HUES48 (cell line): ENCODE results near the gene CYSTM1.

Source experiments
- H3K27ac ChIP-seq: one replicate; pipeline ENCODE4 v1.7.0; 2013; ENCODE audit warnings: low read depth, low read length, inconsistent platforms
- H3K27me3 ChIP-seq: 2 replicates; pipeline ENCODE4 v1.6.1; 2013; ENCODE audit warnings: mild to moderate bottlenecking, low read length; ENCODE audit not compliant: control insufficient read depth, insufficient read depth
- H3K36me3 ChIP-seq: 2 replicates; pipeline ENCODE4 v1.6.1; 2013; ENCODE audit warnings: low read length; ENCODE audit not compliant: control insufficient read depth, insufficient read depth
- H3K4me1 ChIP-seq: 2 replicates; pipeline ENCODE4 v1.6.1; 2013; ENCODE audit warnings: mild to moderate bottlenecking, low read length; ENCODE audit not compliant: control insufficient read depth, insufficient read depth
- H3K4me3 ChIP-seq: 2 replicates; pipeline ENCODE4 v1.5.1; 2013; ENCODE audit warnings: mild to moderate bottlenecking, low read depth, low read length
- H3K9ac ChIP-seq: 2 replicates; pipeline ENCODE4 v1.6.1; 2013; ENCODE audit warnings: mild to moderate bottlenecking, low read depth, low read length, moderate library complexity
- H3K9me3 ChIP-seq: 2 replicates; pipeline ENCODE4 v1.6.1; 2013; ENCODE audit warnings: low read length; ENCODE audit not compliant: control insufficient read depth, insufficient read depth

CYSTM1 gene

DNA sequence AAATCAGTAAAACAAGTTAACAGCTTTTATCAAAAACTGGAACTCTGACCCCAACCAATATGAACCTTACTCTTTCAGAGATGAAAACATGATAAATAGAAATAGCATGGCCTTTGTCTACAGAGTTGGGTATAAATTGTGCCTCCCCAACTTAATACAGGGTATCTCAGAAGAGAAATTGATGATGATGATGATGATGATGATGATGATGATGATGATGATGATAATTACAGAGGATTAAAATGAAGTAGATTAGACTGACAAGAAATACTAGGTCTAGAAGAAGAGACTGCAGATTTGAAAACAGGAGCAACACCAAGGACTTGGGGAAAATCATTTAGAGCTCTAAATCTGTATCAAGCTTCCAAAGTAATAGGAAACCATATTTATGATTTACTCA is 100.8 kb downstream of the CYSTM1 start:
- Histone ChIP-seq H3K36me3 (peaks cover 18% of the 10 kb centered on the region; the same call in 1 of the 2 replicates), H3K27ac (no peak overlapping the region), H3K9me3 (no peaks in the 10 kb centered on the region), H3K27me3 (no peaks in the 10 kb centered on the region), H3K4me3 (no peak overlapping the region), H3K4me1 (no peaks in the 10 kb centered on the region), H3K9ac (no peak overlapping the region)

GRCh38 chr5:140282266-140282665 is 107.3 kb downstream of the CYSTM1 start:
- H3K36me3 ChIP-seq = peaks cover 15% of the 10 kb centered on the region; the same call in 1 of the 2 replicates
- H3K4me3 ChIP-seq = no peak overlapping the region
- no peak overlapping the region for H3K9ac ChIP-seq
- no peaks in the 10 kb centered on the region for H3K9me3 ChIP-seq
- no peaks in the 10 kb centered on the region for H3K27me3 ChIP-seq
- no peak overlapping the region for H3K27ac ChIP-seq
- no peaks in the 10 kb centered on the region for H3K4me1 ChIP-seq

DNA sequence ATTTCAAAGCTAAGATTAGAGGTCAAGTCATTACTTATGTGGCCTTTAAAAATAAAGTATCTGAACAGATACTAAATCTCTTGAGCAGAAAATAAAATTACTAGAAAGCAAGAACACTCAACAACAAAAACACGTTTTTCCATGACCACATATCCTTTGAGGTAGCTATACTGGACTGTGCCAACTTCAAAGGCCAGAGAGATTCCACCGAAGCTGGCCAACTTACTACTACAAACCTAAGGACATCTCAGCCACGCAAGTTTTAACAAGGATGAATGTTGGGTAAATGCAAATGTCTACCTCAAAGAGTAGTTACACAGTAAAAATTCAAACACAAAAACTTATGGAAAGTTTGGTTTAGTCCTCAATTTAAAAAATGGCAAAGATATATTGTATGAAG is 109.0 kb downstream of the CYSTM1 start:
- Histone ChIP-seq H3K4me3 (no peak overlapping the region), H3K9ac (no peak overlapping the region), H3K27ac (no peak overlapping the region), H3K27me3 (no peaks in the 10 kb centered on the region), H3K4me1 (no peaks in the 10 kb centered on the region), H3K36me3 (peaks cover 12% of the 10 kb centered on the region; the same call in 1 of the 2 replicates), H3K9me3 (no peaks in the 10 kb centered on the region)

DNA sequence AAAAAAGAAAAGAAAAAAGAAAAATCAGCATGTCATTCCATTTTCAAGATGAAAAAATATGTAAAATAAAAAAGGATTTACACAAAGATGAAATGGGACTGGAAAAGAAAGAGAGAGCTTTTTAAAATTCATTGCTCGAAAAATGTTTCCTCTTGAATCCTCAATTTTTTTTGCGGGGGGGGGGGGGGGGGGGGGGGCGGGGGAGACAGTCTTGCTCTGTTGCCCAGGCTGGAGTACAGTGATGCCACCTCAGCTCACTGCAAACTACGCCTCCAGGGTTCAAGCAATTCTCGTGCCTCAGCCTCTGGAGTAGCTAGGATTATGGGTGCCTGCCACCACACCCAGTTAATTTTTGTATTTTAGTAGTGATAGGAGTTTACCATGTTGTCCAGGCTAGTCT is 111.4 kb downstream of the CYSTM1 start:
- Histone ChIP-seq H3K27me3 (no peaks in the 10 kb centered on the region), H3K9ac (no peak overlapping the region), H3K4me3 (no peak overlapping the region), H3K4me1 (no peaks in the 10 kb centered on the region), H3K9me3 (no peaks in the 10 kb centered on the region), H3K27ac (no peak overlapping the region), H3K36me3 (no peaks in the 10 kb centered on the region)

GRCh38 chr5:140287801-140288521 is 113.0 kb downstream of the CYSTM1 start:
- H3K9me3 ChIP-seq = no peaks in the 10 kb centered on the region
- H3K4me1 ChIP-seq = peaks cover under 1% of the 10 kb centered on the region; the same call in 1 of the 2 replicates
- no peaks in the 10 kb centered on the region for H3K36me3 ChIP-seq
- no peak overlapping the region for H3K27ac ChIP-seq
- no peak overlapping the region for H3K9ac ChIP-seq
- no peak overlapping the region for H3K4me3 ChIP-seq
- H3K27me3 ChIP-seq = no peaks in the 10 kb centered on the region

DNA sequence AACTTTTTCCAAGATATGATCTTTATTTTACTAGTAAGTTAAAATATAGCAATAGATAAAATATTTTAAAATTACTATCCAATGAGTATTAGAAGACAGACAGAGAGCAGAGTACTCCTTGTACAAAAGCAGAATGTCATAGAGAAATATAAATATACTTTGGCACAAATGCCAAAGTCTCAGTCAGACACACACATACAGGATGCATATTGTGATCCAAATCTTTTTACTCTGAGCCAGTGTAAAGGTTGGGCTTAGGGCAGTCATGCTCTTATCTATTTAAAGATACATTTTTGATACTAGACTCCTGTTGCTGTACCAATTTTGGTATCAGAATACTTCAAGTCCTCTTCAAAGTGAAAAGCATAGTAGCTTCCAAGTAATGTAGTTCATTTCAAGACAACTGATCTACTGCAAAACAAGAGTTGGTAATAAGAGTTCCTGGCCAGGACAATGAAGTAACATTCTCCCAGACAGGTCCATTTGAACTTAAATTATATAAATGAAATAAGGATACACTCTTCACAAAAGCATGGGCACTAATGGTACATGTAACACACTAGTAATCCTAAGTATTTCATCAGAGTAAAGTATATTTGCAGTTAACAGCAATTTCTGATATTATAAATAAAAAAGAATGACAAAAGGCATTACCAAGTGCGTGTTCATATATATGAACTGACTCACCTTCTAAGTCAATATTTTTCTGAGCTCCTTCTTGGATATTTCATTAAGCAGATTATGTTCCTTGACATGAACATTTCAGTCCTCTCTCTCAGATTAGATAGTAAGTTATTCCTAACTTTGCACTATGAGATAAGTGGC is 117.4 kb downstream of the CYSTM1 start:
- no peaks in the 10 kb centered on the region for H3K27me3 ChIP-seq
- H3K9ac ChIP-seq = no peak overlapping the region
- no peaks in the 10 kb centered on the region for H3K9me3 ChIP-seq
- peaks cover 41% of the 10 kb centered on the region; the same call in 1 of the 2 replicates for H3K4me1 ChIP-seq
- no peaks in the 10 kb centered on the region for H3K36me3 ChIP-seq
- no peak overlapping the region for H3K27ac ChIP-seq
- H3K4me3 ChIP-seq = no peak overlapping the region
